ENCODE measurements around the gene TECPR1. TPM values are rescaled to one million over a fixed set of nuclear protein-coding genes. Genes with fewer than 3 reads are reported as not detected.

The TECPR1 gene, protein sequence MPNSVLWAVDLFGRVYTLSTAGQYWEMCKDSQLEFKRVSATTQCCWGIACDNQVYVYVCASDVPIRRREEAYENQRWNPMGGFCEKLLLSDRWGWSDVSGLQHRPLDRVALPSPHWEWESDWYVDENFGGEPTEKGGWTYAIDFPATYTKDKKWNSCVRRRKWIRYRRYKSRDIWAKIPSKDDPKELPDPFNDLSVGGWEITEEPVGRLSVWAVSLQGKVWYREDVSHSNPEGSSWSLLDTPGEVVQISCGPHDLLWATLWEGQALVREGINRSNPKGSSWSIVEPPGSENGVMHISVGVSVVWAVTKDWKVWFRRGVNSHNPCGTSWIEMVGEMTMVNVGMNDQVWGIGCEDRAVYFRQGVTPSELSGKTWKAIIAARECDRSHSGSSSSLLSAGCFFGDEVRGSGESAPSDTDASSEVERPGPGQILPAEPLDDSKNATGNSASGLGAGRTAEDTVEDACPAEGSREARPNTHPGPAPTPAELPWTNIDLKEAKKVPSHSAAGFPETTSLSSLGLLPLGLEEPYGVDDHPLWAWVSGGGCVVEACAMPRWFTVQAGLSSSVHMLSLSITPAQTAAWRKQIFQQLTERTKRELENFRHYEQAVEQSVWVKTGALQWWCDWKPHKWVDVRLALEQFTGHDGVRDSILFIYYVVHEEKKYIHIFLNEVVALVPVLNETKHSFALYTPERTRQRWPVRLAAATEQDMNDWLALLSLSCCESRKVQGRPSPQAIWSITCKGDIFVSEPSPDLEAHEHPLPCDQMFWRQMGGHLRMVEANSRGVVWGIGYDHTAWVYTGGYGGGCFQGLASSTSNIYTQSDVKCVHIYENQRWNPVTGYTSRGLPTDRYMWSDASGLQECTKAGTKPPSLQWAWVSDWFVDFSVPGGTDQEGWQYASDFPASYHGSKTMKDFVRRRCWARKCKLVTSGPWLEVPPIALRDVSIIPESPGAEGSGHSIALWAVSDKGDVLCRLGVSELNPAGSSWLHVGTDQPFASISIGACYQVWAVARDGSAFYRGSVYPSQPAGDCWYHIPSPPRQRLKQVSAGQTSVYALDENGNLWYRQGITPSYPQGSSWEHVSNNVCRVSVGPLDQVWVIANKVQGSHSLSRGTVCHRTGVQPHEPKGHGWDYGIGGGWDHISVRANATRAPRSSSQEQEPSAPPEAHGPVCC
- total RNA-seq (2022; extraction: Qiagen RNA extraction): 5.3 to 9.1 TPM (median 8.4 TPM) in 5 replicates

GRCh38 chr7:98251601-98252424, at the start of gene TECPR1:
Gene TECPR1, minus strand, starts transcription at chr7:98252232. Its CDS starts 6,086 bp downstream, at chr7:98246146.

GRCh38 chr7:98280791-98281756, 29.0 kb upstream of the TECPR1 start, which contains the start of gene BRI3:
Gene BRI3, plus strand, starts transcription at chr7:98281686. Its CDS starts 110 bp downstream, at chr7:98281796.

DNA sequence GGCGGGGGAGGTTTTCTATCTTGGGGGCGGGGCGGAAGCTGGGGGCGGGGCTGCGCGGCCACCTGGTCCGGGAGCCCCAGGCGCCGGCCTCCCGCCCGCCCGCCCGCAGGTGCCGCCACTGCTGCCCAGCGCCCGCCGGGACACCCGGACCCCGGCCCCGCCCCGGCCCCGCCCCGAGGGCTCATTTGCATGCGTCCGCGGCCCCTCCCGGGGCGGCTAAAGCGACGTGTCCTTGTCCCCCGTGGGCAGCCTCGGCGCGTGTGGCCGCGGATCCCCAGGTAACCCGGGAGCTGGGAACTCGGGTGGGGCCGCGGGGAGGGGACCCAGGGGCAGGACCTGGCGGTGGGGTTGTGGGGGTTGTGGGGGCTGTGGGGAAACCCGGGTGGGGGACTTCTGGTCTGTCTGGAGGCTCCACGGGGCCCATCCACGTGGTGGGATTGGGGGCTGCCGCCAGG, 40.8 kb downstream of the TECPR1 start, which contains the start of gene BHLHA15:
Gene BHLHA15 (plus strand): TSS at position 219 of the 455 bp plus-strand sequence. CDS start 871 bp downstream, outside the sequence.

Other genes with a start within 250 kb of the TECPR1 start
- 8.3 to 11.1 TPM (median 9.7 TPM) in 5 replicates for gene LMTK2, start 145.4 kb downstream of the TECPR1 start, total RNA-seq (2022; extraction: Qiagen RNA extraction)
- 0.21 to 0.71 TPM (median 0.43 TPM) in 5 replicates for gene BHLHA15, start 40.8 kb downstream of the TECPR1 start, total RNA-seq (2022; extraction: Qiagen RNA extraction)
- gene BRI3, start 29.5 kb upstream of the TECPR1 start, total RNA-seq (2022; extraction: Qiagen RNA extraction): 112 to 170 TPM (median 165 TPM) in 5 replicates
- 41.3 to 47.3 TPM (median 45.8 TPM) in 5 replicates for gene BAIAP2L1, start 148.9 kb upstream of the TECPR1 start, total RNA-seq (2022; extraction: Qiagen RNA extraction)